Left hindlimb (tissue), 1 donor: ENCODE results near the gene GALNTL6.

Experiments used
- DNase-seq: peaks from one replicate; pipeline ENCODE4 v3.0.0-alpha.2; 2018

GALNTL6 gene

DNA sequence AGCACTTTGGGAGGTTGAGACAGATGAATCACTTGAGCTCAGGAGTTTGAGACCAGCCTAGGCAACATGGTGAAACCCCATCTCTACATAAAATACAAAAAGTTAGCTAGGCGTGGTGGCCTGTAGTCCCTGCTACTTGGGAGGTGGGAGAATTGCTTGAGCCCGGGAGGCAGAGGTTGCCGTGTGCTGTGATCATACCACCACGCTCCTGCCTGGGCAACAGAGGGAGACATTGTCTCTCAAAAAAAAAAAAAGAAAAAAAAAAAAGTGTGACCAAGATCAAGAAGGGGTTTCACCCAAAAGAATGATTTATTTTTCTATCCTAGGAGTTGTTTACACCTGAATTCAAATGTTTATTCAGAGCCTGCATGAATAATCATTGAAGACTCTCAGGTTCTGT lies 783.0 kb downstream of the GALNTL6 start:
- DNase-seq: no peak

DNA sequence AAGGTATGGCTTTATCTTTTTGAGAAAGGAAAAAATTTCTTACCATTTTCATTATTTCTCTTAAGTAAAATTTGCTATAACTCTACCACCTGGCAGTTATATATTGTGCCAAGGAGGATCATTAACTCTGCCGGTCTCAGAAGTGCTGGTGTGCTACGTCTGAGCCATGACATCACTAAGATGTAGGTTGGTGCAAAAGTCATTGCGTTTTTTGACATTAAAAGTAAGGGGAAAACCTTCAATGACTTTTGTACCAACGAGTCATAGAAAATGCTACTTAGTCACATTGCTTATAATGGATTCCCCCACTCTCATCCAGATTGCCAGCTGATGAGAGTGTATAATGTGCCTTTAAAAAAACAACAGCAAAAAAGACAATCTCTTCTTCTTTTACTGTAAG lies 786.4 kb downstream of the GALNTL6 start:
- DNase-seq: no peak

- DNase-seq: no peak
These were observed 788.0 kb downstream of the GALNTL6 start for GRCh38 chr4:172601195-172601594.

GRCh38 chr4:172619218-172619617 lies 806.0 kb downstream of the GALNTL6 start:
- DNase-seq: no peak

GRCh38 chr4:172619798-172620197 lies 806.6 kb downstream of the GALNTL6 start:
- DNase-seq: no peak

DNA sequence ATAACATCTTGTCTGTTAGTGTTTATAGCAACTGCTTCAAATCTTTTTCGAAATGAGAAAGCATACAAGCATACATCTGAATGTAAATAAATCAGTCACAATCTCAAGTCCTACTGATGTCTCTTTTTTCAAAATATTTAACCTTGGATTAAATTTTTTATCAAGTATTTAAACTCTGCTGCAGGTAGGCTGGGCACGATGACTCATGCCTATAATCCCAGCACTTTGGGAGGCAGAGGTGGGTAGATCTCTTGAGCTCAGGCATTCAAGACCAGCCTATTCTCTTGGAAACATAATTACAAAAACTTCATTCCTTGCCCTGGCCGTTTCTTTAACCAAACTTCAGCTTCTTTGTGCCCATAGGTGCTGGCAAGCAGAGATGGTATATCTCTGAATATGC lies 815.1 kb downstream of the GALNTL6 start:
- DNase-seq: no peak

GRCh38 chr4:172630280-172630679 lies 817.1 kb downstream of the GALNTL6 start:
- DNase-seq: no peak

GRCh38 chr4:172631832-172632231 lies 818.6 kb downstream of the GALNTL6 start:
- DNase-seq: no peak

- no peak for DNase-seq
These were observed 835.3 kb downstream of the GALNTL6 start for GRCh38 chr4:172648471-172648870.

DNA sequence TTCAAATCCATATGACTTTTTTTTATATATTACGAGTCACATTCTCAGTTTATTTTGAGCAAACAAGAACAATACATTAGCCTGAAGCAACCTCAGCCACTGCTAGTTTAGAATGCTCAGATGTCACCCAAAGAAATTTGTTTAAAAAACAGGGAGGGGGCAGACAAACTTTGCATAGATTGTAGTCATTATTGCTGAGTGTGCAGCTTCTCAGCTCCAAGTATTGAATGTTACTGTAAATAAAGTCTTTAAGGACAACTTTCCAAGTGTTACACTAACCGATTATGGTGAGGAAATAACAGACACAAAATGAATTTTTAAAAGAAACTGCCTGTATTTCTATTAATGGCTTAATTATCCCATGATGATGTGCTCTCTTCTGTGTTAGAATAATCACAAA lies 835.9 kb downstream of the GALNTL6 start:
- DNase-seq: no peak

GRCh38 chr4:172650758-172651530 lies 837.7 kb downstream of the GALNTL6 start:
- DNase-seq: no peak

DNA sequence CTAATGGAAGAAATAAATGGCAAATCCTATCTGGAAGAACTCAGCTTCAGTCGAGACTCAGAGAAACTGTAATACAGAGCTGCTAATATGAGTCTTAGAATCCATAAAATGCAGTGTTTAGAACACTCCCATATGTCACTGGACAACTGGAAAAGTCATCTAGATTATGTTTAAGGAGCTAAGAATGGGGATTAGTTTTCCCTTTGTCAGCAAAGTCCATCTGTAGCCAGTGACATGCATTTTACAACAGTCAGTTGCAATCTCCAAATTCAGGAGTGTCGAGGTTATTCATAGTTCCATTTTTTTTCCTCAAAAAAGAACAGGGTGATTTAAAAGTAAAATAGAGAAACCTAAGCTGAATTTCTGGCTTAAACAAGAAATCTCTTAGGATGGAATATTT lies 838.8 kb downstream of the GALNTL6 start:
- DNase-seq: no peak

DNA sequence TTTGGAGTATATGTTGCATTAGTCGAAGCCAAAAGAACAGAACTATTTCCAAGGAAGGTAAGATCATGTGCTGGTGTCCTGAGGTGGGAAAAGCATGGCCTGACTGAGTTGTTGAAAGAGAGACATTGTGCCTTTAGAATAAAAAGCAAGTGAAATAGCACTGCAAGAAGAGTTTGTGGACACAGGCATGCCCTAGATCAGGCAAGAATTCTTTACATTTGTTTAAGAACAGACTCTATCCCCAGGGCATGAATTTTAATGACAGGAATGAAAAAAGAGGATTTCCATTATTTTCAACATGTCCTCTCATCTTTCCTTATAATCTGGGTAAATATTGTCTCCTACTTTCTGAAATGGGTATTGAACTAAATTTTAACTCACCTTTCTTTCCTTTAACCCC lies 839.2 kb downstream of the GALNTL6 start:
- no peak for DNase-seq

DNA sequence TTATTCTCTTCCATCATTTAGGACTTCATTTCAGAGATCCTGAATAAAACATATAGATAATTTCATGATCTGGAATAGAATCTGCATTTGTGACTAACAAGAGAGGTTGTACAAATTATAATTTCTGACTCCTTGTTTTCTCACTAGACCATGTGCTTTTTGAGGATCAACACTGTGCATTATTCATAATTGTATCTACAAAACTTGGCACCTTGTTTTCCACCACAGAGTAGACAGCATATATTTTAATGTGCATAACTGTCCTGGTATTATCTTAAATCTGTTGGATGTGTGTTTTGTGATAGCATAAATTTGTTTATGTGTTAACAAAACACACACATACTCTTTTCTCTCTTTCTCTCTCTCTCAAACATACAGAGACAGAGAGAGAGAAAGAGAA lies 840.5 kb downstream of the GALNTL6 start:
- DNase-seq: no peak

GRCh38 chr4:172654457-172654856 lies 841.3 kb downstream of the GALNTL6 start:
- no peak for DNase-seq

GRCh38 chr4:172656055-172656454 lies 842.9 kb downstream of the GALNTL6 start:
- no peak for DNase-seq

DNA sequence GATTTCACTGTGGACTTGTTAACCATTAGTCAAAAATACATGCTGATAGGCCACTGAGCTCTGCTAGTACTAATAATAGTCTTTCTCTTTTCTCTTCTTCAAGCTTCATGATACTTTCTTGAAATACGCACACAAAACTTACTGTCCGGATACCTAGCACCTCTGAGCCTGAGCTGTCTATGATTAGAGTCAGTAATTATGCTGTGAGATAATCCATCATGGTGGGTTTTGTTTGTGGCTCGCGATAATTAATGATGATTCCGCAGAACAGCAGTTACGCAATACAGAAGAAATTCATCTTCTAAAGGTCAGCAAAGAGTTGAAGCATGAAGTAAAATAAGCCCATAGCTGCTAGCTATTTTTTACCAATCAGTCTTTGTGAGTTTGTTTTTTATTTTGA lies 843.9 kb downstream of the GALNTL6 start:
- DNase-seq: no peak

DNA sequence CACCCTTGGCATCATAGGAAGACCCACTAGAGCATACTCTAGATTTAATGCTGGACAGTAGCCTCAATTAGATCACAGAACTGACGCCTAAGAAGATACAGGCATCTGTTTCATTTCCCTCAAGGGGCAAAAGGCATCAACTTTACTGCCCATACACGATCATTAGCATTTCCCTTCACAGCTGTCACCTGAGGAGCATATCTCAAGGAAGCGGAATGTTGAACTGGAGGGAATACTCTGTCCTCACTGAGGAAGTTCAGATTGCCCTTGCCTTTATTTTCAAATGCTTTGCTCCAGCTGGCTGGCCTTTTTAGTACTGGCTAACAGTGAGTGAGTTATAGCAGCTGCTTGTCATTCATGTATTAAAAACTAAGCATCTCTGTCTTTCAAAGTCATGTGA lies 847.0 kb downstream of the GALNTL6 start:
- DNase-seq: no peak

- no peak for DNase-seq
These were observed 848.9 kb downstream of the GALNTL6 start for GRCh38 chr4:172662113-172662512.

- no peak for DNase-seq
These were observed 853.6 kb downstream of the GALNTL6 start for GRCh38 chr4:172666711-172667368.

DNA sequence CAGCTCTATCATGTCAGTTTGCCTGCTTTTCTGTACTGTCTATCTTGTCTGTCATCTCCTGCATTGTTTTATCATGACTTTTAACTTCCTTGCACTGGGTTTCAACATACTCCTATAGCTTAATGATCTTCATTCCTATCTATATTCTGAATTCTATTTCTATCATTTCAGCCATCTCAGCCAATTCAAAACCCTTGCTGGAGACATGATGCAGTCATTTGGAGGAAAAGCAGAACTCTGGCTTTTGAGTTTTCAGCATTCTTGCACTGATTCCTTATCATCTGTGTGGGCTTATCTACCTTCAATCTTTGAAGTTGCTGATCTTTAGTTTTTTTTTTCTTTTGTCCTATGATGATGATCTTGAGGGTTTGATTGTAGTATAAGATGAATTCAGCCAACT lies 861.6 kb downstream of the GALNTL6 start:
- DNase-seq: no peak

- no peak for DNase-seq
These were observed 862.0 kb downstream of the GALNTL6 start for GRCh38 chr4:172675232-172675631.

DNA sequence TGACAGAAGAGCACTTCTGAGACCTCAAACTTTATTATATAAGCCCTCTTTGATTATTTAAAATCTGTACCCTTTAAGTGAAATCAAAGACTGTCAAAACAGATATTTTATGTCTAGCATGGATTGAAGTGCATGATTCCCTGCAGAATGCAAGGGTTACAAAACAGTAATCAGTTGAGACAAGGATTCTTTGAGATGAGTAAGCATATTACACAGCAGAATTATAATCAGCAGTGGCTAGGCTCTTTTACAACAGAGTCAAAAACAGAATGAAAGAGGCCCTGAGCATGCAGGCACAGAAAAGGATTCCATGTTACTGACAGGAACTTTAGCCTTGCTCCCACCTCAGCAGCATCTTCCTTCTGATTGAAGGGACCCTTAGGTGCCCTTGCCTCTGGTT lies 867.5 kb downstream of the GALNTL6 start:
- DNase-seq: no peak

- DNase-seq: no peak
These were observed 869.8 kb downstream of the GALNTL6 start for GRCh38 chr4:172683021-172683420.

DNA sequence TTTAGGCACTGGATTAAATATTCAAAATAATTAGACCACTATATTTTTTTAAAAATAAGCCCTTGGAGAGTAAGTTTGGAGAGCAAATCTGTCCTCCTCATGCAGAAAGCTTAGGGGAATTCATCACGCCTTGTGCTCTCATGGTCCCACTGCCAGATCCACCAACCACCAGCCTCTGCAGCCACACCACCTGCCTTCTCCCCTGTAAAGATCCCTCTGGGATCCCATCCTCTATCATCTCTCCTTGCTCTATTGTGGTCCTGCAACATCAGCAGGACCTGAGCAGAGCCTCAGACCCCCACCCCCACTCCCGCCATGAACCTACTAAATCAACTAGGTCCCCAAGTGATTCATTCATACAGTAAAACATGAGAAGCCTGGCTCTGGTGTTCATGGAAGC lies 872.8 kb downstream of the GALNTL6 start:
- no peak for DNase-seq
